ENCODE measurements around the gene SMAD9. TPM values are rescaled to one million over a fixed set of nuclear protein-coding genes. Genes with fewer than 3 reads are reported as not detected.

The SMAD9 gene
- total and polyA plus RNA-seq, 10 donors, result 0.67 to 2.9 (median 1.4) TPM

DNA sequence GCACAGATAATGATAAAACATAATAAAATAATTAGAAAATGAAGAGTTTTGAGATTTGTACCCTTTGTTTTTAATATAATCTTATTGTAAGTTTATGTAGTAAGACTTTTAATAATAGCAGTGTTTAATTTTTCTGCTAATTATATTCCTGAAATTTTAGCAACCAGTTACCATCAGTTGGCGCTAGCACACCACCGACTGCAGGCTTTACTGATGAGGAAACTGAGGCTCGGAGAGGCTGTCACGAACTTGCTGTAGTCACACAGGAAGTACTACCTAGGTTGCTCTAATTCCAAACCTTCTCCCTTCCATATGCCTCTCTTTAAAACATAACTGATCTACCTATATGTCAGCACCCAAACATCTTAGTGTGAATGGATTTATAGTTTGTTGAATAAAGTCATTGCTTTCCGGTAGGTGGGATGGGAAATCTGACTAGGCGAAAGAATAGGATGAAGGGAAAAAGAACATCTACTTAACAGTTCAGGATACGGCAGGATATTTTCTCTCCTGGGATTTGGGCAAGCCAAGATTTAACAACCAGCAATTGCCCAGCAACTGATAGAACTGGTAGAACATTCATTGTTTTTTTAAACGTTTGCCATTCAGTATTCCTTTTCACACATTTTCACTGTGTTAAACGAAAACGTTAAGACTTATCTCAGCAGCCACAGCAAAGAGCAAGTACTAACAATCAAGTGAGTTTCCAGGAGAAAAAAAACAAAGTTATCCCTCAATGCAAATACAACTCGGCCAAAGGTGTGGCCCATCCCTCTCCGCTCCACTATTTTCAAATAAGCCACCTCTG is 101.8 kb downstream of the SMAD9 start:
- intact Hi-C loops (cut with DNase I; ENCODE audit: low total_unique reads), result no loop called here
- Histone ChIP-seq H3K36me3 (no peaks in the 10 kb centered on the region), H3K4me3 (peak overlapping the region; percentile 51 to 95 (median 82)), H3K27ac (peak overlapping the region; percentile 44 to 93 (median 88)), H3K9me3 (no peaks in the 10 kb centered on the region), H3K27me3 (replicated peaks in 1 of 7) (peaks cover 0 to 3% (median 0%) of the 10 kb centered on the region in 7 donors), H3K4me1 (peaks cover 10 to 51% (median 41%) of the 10 kb centered on the region in 6 donors)
- 46 to 56% (median 48%) methylated on average over 12 of the region's 12 CpGs for WGBS, 5 donors
- no peak for DNase-seq
- no peak for TF ChIP-seq POLR2A (IDR thresholded peaks at IDR 0.05)

- Histone ChIP-seq H3K4me1 (peaks cover 4 to 20% (median 11%) of the 10 kb centered on the region in 6 donors), H3K9me3 (no peaks in the 10 kb centered on the region), H3K36me3 (no peaks in the 10 kb centered on the region), H3K27ac (no peak overlapping the region), H3K27me3 (replicated peaks in 1 of 7) (peaks cover 0 to 23% (median 0%) of the 10 kb centered on the region in 7 donors), H3K4me3 (no peak overlapping the region)
- no peak for DNase-seq
- intact Hi-C loops (cut with DNase I; ENCODE audit: low total_unique reads), result no loop called here
- WGBS, 5 donors, result 70 to 85% (median 80%) methylated on average over 2 of the region's 2 CpGs
- TF ChIP-seq POLR2AphosphoS5 (IDR thresholded peaks at IDR 0.05) (no peak), CTCF (IDR thresholded peaks at IDR 0.05 in 8 of 11, conservative IDR thresholded peaks at IDR 0.05 in 3 of 11) (peak in 4 of 11 experiments; percentile 11 to 38 (median 28)), POLR2A (IDR thresholded peaks at IDR 0.05) (no peak)
Measured at GRCh38 chr13:36815062-36815461, 105.0 kb downstream of the SMAD9 start.

DNA sequence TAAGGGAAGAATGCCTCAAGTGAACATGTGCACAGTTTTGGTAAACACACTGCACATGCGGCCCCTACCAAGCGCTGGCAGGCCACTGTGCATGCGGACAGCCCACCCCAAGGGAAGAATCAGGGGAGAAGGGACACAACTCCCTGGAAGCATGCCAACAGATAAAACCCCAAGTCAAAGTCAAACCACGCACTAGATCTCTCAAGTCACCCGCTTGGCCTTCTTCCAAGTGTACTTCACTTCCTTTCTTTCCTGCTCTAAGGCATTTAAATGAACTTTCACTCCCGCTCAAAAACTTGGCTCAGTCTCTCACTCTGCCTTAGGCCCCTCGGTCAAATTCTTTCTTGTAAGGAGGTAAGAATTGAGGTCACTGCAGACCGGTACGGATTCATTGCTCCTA is 105.6 kb downstream of the SMAD9 start:
- H3K27me3 ChIP-seq (replicated peaks in 1 of 7), result peaks cover 0 to 25% (median 0%) of the 10 kb centered on the region in 7 donors
- no peaks in the 10 kb centered on the region for H3K9me3 ChIP-seq
- peaks cover 4 to 14% (median 8%) of the 10 kb centered on the region in 6 donors for H3K4me1 ChIP-seq
- H3K4me3 ChIP-seq, result no peak overlapping the region
- H3K27ac ChIP-seq, result no peak overlapping the region
- no peak for DNase-seq
- 23 to 35% (median 27%) methylated on average over 9 of the region's 9 CpGs for WGBS, 5 donors
- TF ChIP-seq POLR2AphosphoS5 (IDR thresholded peaks at IDR 0.05) (peak in 1 of 3 donors; percentile 15), CTCF (IDR thresholded peaks at IDR 0.05 in 8 of 11, conservative IDR thresholded peaks at IDR 0.05 in 3 of 11) (no peak)
- H3K36me3 ChIP-seq, result no peaks in the 10 kb centered on the region
- intact Hi-C loops (cut with DNase I; ENCODE audit: low total_unique reads), result no loop called here

GRCh38 chr13:36813225-36813624 is 106.8 kb downstream of the SMAD9 start:
- H3K27me3 ChIP-seq (replicated peaks in 1 of 7), result peaks cover 0 to 29% (median 0%) of the 10 kb centered on the region in 7 donors
- 77 to 91% (median 86%) methylated on average over 1 of the region's 1 CpG for WGBS, 5 donors
- H3K9me3 ChIP-seq, result no peaks in the 10 kb centered on the region
- no peaks in the 10 kb centered on the region for H3K36me3 ChIP-seq
- no peak for DNase-seq
- no peak overlapping the region for H3K4me3 ChIP-seq
- TF ChIP-seq CTCF (IDR thresholded peaks at IDR 0.05 in 8 of 11, conservative IDR thresholded peaks at IDR 0.05 in 3 of 11), result no peak
- no peak for TF ChIP-seq POLR2AphosphoS5 (IDR thresholded peaks at IDR 0.05)
- no peak for TF ChIP-seq POLR2A (IDR thresholded peaks at IDR 0.05)
- H3K4me1 ChIP-seq, result peaks cover under 1 to 8% (median 3%) of the 10 kb centered on the region in 6 donors
- intact Hi-C loops (cut with DNase I; ENCODE audit: low total_unique reads), result no loop called here
- H3K27ac ChIP-seq, result no peak overlapping the region
